HCT116 (cell line): Measurements from ENCODE around the gene GCN1. TPM values are rescaled to one million over a fixed set of nuclear protein-coding genes. Genes with fewer than 3 reads are reported as not detected.

Source experiments
- ATAC-seq: fragments of 200-7000 bp; cut with Tn5 transposase; 2 replicates; pipeline ENCODE4 v1.9.1; 2020; ENCODE audit warnings: mild to moderate bottlenecking, moderate library complexity
- BruUV-seq: library from RNA; stranded (reverse); fragments of 400-500 nt; replicated peaks from 2 replicates; lab custom pipeline; 2021; lab: Mats Ljungman, UMichigan
- CTCF ChIA-PET: fragments of 300-600 bp; sonication (Branson Sonifier 250); formaldehyde crosslinking; loops from one replicate; lab custom pipeline; 2021; ENCODE audit warnings: antibody characterized with exemption; lab: Charles Lee
- POLR2A ChIA-PET: fragments of 300-600, 350-600 bp; sonication (Branson Sonifier 250); formaldehyde crosslinking; loops from one replicate; lab custom pipeline; 2021; ENCODE audit warnings: antibody characterized with exemption; lab: Charles Lee
- RAD21 ChIA-PET, 2 experiments: fragments of 300-600 bp; sonication (Branson Sonifier 250); formaldehyde crosslinking; loops; one replicate each; lab custom pipeline; 2023; ENCODE audit warnings: low total read pairs in 2 of 2; ENCODE audit not compliant: uncharacterized antibody in 2 of 2, unreplicated experiment in 2 of 2, low non-redundant PET in 1 of 2; lab: Charles Lee
- DNase-seq: peaks from one replicate; pipeline ENCODE4 v3.0.0-alpha.2; 2010; ENCODE audit warnings: low read depth, low spot score
- H2AFZ ChIP-seq: fragments of 200-600 bp; shearing (Covaris generic), sonication (generic); 2 replicates; pipeline ENCODE4 v1.6.1; 2017; ENCODE audit warnings: low read depth, mixed run types, mixed read lengths, antibody characterized with exemption, low read length; ENCODE audit not compliant: poor library complexity, severe bottlenecking
- H3K27ac ChIP-seq: 2 replicates; pipeline ENCODE4 v1.5.1; 2012; ENCODE audit warnings: low read depth, low read length
- H3K27me3 ChIP-seq: fragments of 200-600 bp; sonication (generic); 2 replicates; pipeline ENCODE4 v1.6.1; 2016; ENCODE audit warnings: mixed run types, low read length, mixed read lengths; ENCODE audit not compliant: insufficient read depth
- H3K36me3 ChIP-seq, 2 experiments: fragments of 200-500 bp in 1 of 2; fragments of 200-600 bp in 1 of 2; sonication (Bioruptor generic) in 1 of 2; sonication (generic) in 1 of 2; 2 replicates each; pipeline versions ENCODE4 v1.5.1 to v1.6.1; 2014 to 2016; ENCODE audit warnings: low read length in 2 of 2, inconsistent platforms in 1 of 2, mixed read lengths in 1 of 2, mixed run types in 1 of 2; ENCODE audit not compliant: insufficient read depth in 2 of 2, control insufficient read depth in 1 of 2
- H3K4me1 ChIP-seq, 2 experiments: fragments of 200-600 bp in 1 of 2; sonication (generic) in 1 of 2; 2 replicates each; pipeline versions ENCODE4 v1.5.1 to v1.6.1; 2012 to 2017; ENCODE audit warnings: low read length in 2 of 2, inconsistent platforms in 1 of 2, mild to moderate bottlenecking in 1 of 2, mixed read lengths in 1 of 2, mixed run types in 1 of 2, moderate library complexity in 1 of 2; ENCODE audit not compliant: insufficient read depth in 2 of 2, control insufficient read depth in 1 of 2
- H3K4me2 ChIP-seq: fragments of 200-600 bp; sonication (generic); 2 replicates; pipeline ENCODE4 v1.6.1; 2017; ENCODE audit warnings: mixed run types, low read length, mixed read lengths
- H3K4me3 ChIP-seq, 2 experiments: fragments of 200-600 bp in 1 of 2; sonication (generic) in 1 of 2; replicated peaks in 1 of 2; 2 replicates each; pipeline ENCODE4 v1.5.1; 2011 to 2016; ENCODE audit warnings: low read length in 2 of 2, control low read depth in 1 of 2, low read depth in 1 of 2, mild to moderate bottlenecking in 1 of 2, mixed read lengths in 1 of 2, mixed run types in 1 of 2
- H3K79me2 ChIP-seq: fragments of 200-600 bp; sonication (generic); 2 replicates; pipeline ENCODE4 v1.6.1; 2017; ENCODE audit warnings: mild to moderate bottlenecking, mixed run types, low read length, moderate library complexity, mixed read lengths; ENCODE audit not compliant: insufficient read depth
- H3K9ac ChIP-seq: fragments of 200-600 bp; sonication (generic); 2 replicates; pipeline ENCODE4 v1.6.1; 2016; ENCODE audit warnings: low read length, mixed read lengths
- H3K9me2 ChIP-seq: fragments of 200-600 bp; sonication (generic), shearing (Covaris generic); 2 replicates; pipeline ENCODE4 v1.6.1; 2017; ENCODE audit warnings: mixed run types, mild to moderate bottlenecking, moderate library complexity; ENCODE audit not compliant: insufficient read depth
- H3K9me3 ChIP-seq, 2 experiments: fragments of 200-500 bp in 1 of 2; fragments of 200-600 bp in 1 of 2; sonication (Bioruptor generic) in 1 of 2; sonication (generic) in 1 of 2; 2 replicates each; pipeline ENCODE4 v1.6.1; 2014 to 2017; ENCODE audit warnings: low read length in 2 of 2, mixed read lengths in 2 of 2, inconsistent platforms in 1 of 2, low read depth in 1 of 2, mild to moderate bottlenecking in 1 of 2, mixed run types in 1 of 2, moderate library complexity in 1 of 2; ENCODE audit not compliant: control insufficient read depth in 1 of 2, insufficient read depth in 1 of 2
- H4K20me1 ChIP-seq: fragments of 200-600 bp; sonication (generic), shearing (Covaris generic); 2 replicates; pipeline ENCODE4 v1.6.1; 2017; ENCODE audit warnings: mixed run types, mild to moderate bottlenecking, moderate library complexity; ENCODE audit not compliant: insufficient read depth
- CEBPB ChIP-seq: IDR thresholded peaks from 2 replicates; pipeline ENCODE4 v1.6.1; 2012; ENCODE audit warnings: low read depth
- CTCF ChIP-seq, 3 experiments: fragments of 200-600 bp in 1 of 3; sonication (generic) in 1 of 3; IDR thresholded peaks in 2 of 3; conservative IDR thresholded peaks in 1 of 3; 2 replicates each; pipeline ENCODE4 v1.5.1; 2012 to 2017; ENCODE audit warnings: low read depth in 2 of 3, low read length in 2 of 3, antibody characterized with exemption in 1 of 3, borderline replicate concordance in 1 of 3, control low read depth in 1 of 3, mild to moderate bottlenecking in 1 of 3, mixed read lengths in 1 of 3, mixed run types in 1 of 3, moderate library complexity in 1 of 3; ENCODE audit not compliant: insufficient read depth in 1 of 3
- EGR1 ChIP-seq: IDR thresholded peaks from 2 replicates; pipeline ENCODE4 v1.6.1; 2012; ENCODE audit warnings: low read depth
- ELF1 ChIP-seq: IDR thresholded peaks from 2 replicates; pipeline ENCODE4 v1.6.1; 2012; ENCODE audit warnings: low read depth, borderline replicate concordance
- JUND ChIP-seq: IDR thresholded peaks from 2 replicates; pipeline ENCODE4 v1.6.1; 2012
- MAX ChIP-seq: IDR thresholded peaks from 2 replicates; pipeline ENCODE4 v1.6.1; 2012
- POLR2A ChIP-seq: IDR thresholded peaks from 2 replicates; pipeline ENCODE4 v1.7.0; 2011; ENCODE audit warnings: borderline replicate concordance; ENCODE audit not compliant: insufficient read depth, insufficient read length; ENCODE audit errors: extremely low read depth
- RAD21 ChIP-seq: IDR thresholded peaks from 2 replicates; pipeline ENCODE4 v1.6.1; 2012; ENCODE audit warnings: low read depth, mild to moderate bottlenecking
- SIN3A ChIP-seq: IDR thresholded peaks from 2 replicates; pipeline ENCODE4 v1.6.1; 2012; ENCODE audit warnings: low read depth
- SRF ChIP-seq: IDR thresholded peaks from 2 replicates; pipeline ENCODE4 v1.6.1; 2012; ENCODE audit warnings: low read depth
- ZNF274 ChIP-seq: fragments of 200-500 bp; sonication (Bioruptor generic); IDR thresholded peaks from 2 replicates; pipeline ENCODE4 v1.6.1; 2014; ENCODE audit warnings: mild to moderate bottlenecking, low read depth, low read length, inconsistent platforms
- intact Hi-C: fragments of 100-400 bp; cut with micrococcal nuclease; formaldehyde crosslinking; loops from 2 replicates; pipeline ENCODE4 v1.10.0; 2022
- total RNA-seq: library from RNA; stranded (reverse); gene quantifications from one replicate; pipeline ENCODE4 v1.2.1, GENCODE V29; 2021; ENCODE audit not compliant: unreplicated experiment
- TF ChIP-seq, protein P1 (sequence below): IDR thresholded peaks from 2 replicates; pipeline ENCODE4 v1.6.1; 2012

GCN1 gene
- total RNA-seq, 1 experiment from 2014 or later = 184 TPM

GRCh38 chr12:120132054-120132836 lies 62.3 kb downstream of the GCN1 start:
- no peaks in the 10 kb centered on the region for H3K9me2 ChIP-seq
- H3K9ac ChIP-seq = no peak overlapping the region
- no peak overlapping the region for H3K27ac ChIP-seq
- no peak overlapping the region for H3K4me3 ChIP-seq
- H3K4me1 ChIP-seq = no peaks in the 10 kb centered on the region
- DNase-seq (no peak), ATAC-seq (no peak)
- H3K27me3 ChIP-seq = no peaks in the 10 kb centered on the region
- ChIA-PET POLR2A (interaction anchor here (1.0 kb wide), 1 partner anchor 69 kb away, joined by 3 read pairs; the partner anchor contains the start of gene RPLP0), RAD21 (no interaction called here), CTCF (no interaction called here)
- H3K9me3 ChIP-seq = no peaks in the 10 kb centered on the region
- intact Hi-C loops = no loop called here
- H3K36me3 ChIP-seq = peaks cover 73 to 87% of the 10 kb centered on the region in 2 experiments
- no TSS peak for BruUV-seq
- no peaks in the 10 kb centered on the region for H3K79me2 ChIP-seq
- TF ChIP-seq CTCF (IDR thresholded peaks at IDR 0.05 in 2 of 3, conservative IDR thresholded peaks at IDR 0.05 in 1 of 3; ENCODE audit: borderline replicate concordance in 1 of 3, insufficient read depth in 1 of 3, low read depth in 2 of 3, low read length in 2 of 3) (no peak), CEBPB (no peak), ZNF274 (no peak), JUND (no peak), EGR1 (no peak), SRF (no peak), ELF1 (no peak), MAX (no peak), SIN3A (no peak), RAD21 (no peak), POLR2A (no peak)
- TF ChIP-seq, protein P1, sequence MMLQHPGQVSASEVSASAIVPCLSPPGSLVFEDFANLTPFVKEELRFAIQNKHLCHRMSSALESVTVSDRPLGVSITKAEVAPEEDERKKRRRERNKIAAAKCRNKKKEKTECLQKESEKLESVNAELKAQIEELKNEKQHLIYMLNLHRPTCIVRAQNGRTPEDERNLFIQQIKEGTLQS = no peak
- no peaks in the 10 kb centered on the region for H4K20me1 ChIP-seq
- no peak overlapping the region for H2AFZ ChIP-seq
- H3K4me2 ChIP-seq = no peak overlapping the region
